HuH-7.5 (cell line): ENCODE measurements around the gene C5orf15.
"Not testable (repeated sequence)": the region's sequence is repeated elsewhere in the genome, so short reads cannot be mapped to it uniquely, and the experiment has no call there.

ENCODE experiments used
- DNase-seq: peaks from one replicate; pipeline ENCODE4 v3.0.0; 2011; ENCODE audit warnings: low spot score

C5orf15 gene

DNA sequence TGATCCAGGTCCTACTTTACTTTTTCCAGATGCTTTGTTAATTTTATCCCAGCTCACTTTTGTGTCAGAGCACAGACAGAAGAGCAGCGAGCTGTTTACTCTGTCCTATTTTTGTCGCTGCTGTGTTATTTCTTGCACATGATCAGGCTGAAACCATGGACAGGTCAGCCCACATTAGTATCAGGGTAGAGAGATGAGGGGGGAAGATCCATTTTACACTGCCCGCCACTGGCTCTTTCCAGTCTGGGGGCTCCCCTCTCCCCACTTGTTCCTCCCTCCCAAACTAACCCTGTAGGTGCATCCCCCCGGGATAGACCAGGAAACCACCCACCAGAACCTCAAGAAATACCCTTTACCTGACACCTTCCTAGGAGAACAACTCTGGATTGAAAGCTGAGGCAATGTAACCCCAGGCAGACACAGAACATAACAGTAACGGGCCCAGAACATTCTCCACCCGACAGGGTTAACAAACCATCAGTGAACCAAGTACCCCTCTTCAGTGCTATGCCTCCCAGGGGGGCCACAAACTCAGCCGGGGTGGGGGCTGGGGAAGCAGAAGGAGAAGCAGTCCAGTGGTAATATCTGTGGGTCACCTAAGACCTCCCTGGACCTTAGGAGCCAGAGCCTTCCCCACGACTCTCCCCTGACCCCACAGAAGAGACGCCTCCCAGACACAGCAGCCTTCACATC, 26.0 kb upstream of the C5orf15 start:
- DNase-seq = no peak

DNA sequence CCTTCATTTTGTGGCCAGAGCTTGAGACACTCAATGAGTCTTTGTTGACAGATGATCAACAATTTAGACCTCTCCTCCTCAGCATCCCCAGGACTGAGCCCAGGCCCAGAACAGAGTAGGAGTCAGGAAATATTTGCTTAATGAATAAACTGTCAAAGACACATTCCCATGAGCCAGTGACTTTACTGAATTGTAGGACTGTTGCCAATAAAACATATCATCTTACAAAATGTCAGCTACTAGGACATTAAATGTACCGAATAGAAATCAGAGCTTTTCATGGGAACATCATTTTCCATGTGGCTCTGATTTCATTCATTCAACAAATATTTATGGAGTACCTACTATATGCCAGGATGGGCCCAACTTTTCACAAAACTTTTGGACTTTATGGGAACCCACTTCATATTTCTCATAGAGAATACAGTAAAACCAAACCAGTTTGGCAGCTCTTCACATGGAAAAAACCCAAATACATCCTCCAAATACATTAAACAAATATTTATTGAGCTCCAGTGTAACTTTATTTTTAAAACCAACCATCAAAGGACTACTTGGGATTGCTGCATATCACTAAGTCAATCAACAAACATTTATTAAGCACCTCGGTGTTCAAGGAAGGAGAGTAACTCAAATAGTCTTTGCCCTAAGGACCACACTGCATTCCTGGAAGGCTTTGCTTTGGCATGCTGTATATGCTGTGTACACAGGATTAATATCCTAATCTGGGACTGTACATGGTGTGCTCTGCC, 24.9 kb upstream of the C5orf15 start:
- no peak for DNase-seq

DNA sequence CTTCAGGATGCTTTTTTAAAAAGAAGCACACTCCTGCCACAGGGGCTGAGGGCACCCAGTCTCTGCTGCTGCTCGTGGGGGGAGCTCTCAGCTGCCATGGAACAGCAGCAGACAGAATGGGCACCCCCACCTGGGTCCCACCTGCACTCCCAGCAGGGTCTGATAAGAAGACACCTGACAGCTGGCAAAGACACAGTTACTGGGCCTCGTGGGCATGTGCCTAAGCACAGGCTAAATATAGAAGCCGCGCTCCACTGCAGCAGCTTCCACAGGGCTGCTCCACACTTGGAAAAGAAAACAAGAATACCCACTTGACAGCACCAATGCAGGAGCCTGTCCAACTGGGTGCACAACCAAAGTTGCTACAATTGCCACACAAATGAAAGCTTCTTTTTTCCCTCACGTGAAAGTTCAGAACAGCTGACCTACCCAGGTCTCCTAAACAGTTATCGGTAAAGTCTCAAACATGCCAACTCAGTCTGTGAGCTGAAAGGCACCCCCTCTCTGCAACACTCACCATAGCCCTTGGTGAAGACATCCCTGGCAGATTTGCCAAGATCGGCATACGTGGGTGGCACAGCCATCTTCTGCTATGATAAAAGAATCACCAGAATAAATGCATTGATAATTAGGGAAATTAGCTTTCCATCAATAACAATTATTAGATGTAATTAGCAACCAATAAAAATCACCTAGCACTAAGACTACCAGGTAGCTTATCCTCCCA, 24.2 kb upstream of the C5orf15 start:
- DNase-seq = no peak

DNA sequence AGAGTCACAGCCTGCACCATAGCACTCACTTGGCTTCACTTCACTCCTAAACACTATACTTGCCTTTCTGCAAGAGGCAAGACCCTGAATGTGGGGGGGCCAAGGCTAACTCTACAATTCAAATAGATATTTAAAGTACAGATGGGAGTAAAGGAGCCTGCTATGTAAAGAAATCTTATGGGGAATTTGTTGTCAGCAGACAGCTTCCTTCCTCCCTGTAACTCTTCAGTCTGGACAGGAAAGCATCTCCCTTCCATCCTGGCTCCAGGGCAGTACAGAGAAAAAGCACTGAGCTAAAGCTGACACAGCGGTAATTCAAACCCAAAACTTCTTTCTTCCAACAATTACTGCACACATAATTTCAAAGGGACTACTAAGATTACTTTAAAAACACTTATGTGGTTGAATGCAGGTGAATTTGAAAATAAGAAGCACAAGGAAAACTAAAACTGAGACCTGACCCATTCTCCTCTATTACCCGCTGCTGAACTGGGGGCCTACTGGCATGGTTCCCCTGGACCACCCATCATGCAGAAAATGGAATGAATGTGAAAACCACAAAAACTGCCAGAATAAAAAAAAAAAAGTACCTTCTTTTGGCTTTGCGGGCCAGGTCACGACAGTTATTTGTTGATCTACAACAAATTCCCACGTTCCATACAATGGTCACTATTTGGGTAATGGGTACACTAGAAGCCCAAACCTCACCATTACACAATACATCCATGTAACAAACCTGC, 22.9 kb upstream of the C5orf15 start:
- no peak for DNase-seq

- no peak for DNase-seq
Observed at GRCh38 chr5:133990396-133990795, 22.0 kb upstream of the C5orf15 start.

DNA sequence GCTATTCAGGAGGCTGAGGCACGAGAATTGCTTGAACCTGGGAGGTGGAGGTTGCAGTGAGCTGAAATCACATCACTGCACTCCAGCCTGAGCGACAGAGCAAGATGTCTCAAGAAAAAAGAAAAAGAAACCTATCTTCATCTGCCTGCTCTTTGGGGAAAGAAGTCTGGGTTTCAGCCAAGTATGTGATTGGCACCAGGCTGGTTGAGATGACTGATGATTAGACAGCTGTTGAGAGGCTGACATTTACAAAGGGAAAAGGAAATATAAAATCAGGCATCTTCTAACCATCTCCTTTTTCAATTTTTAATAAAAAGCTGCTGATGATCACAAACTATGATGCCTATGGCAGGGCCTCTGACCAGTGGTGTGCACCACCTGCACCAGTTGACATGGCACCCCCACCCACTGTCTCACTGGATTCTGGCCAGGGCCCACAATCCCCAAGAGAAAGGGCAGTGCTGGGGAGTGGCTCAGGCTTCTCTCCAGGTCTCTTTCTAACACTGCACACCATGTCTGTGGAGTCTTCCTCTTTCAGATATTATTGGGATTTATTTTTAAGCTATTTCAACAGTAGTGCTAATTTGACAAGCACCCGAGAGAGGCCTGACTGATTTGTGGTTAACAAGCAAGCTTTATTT, 17.2 kb upstream of the C5orf15 start:
- no peak for DNase-seq

DNA sequence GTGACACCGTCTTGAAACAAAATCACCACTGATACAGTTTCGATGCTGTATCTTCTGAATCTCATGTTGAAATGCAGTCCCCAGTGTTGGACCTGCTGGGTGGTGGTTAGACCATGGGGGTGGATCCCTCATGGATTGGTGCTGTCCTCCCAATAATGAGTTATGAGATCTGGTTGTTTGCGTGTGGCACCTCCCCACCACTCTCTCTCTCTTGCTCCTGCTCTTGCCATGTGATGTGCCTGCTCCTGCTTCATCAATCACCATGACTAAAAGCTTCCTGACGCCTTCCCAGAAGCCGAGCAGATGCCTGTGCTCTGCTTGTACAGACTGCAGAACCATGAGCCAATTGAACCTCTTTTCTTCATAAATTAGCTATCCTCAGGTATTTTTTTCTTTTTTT, 15.2 kb upstream of the C5orf15 start:
- DNase-seq = no peak

DNA sequence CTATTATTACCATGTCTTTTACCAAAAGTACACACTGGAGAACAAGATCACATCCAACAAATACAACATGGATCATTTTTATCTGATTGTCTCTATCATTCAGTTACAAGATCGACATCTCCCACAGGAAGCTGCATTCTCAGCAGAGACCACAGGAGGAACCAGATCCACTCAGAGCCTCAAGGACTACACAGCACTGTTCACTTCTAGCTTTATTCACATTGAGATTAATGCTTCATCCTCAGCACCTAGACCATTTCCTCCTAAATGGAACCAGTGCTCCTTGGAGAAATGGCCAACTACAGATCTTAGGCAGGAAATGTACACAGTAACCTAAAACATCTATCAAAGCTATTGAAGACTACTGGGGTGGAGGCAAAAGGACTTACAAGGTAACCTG, 13.3 kb upstream of the C5orf15 start:
- no peak for DNase-seq

DNA sequence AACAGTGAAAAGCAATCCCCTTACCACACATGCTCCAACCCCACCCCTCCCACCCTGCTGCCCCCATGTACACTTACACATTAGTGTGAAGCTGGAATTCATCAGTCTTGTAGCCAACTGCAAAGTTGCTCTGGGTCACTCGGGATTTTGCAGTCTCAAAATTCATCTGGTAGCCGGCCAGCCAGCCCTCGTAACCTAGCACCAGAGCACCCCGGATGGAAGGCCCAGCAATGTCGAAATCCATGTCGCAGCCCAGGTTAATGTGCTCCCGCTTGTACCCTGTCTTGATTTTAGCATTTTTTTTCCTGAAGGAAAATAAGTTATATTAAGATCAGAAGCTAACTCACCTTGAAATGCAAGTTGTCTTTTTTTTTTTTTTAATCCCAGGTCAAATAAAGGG, 12.2 kb upstream of the C5orf15 start:
- no peak for DNase-seq

DNA sequence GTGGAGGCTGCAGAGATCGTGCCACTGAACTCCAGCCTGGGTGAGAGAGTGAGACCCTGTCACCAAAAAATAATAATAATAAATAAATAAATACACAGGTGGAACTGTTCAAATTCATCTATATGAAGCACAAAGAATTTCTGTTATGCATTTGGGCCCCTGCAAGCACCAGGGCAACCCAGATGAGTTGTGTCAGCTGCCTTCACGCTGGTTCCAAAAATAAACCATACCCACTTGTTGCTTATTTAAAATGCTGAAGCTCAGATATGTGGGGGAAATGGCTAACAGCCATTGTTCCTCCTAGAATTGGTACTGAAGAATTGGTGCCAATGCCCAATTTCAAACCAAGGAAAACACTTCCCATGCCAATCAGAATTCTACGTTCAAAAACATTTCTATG, 10.5 kb upstream of the C5orf15 start:
- DNase-seq = no peak

DNA sequence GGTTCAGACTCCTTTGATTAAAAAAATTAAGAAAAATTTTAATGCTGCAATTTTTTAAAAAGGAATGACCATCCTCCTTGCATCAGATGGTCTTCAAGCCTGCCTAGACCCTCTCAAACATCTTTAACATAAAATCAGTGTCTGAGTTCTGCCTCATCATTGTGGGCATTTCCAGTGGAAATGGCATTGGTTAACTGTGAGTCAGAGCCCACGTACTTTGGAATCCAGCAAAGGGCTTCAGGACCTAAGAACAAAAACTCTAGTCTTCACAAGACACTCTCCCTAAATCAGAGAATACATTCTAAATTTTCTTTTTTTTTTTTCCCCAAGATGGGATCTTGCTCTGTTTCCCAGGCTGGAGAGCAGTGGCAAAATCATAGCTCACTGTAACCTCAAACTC, 9.4 kb upstream of the C5orf15 start:
- no peak for DNase-seq

DNA sequence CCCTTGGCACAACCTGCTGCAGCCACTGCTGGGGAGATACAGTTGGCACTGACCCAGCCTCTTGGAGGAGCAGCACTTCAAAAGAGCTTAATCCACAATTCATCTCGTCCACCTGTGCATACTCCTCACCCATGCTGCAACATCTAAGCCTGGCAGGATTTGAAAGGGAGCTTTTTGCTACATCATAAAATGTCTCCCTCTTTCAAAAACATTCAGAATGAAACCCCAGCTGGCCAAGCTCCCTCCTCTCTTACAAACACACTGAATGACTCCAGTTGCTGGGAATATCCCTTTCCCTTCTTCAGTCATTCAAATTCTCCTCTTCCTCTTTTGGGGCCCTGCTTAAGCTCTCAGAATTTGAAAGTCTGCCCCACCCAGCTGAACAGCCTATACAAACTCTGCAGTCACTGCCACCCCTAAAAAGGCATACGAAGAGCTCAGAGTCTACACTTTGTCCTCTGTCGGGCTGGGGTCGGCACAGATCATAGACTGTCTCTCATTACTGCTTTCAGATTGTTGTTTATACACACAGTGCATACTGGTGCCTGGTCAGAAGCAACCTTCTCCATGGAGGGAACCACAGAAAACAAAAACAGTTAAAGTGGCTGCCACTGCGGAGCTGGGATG, 8.8 kb upstream of the C5orf15 start:
- DNase-seq = no peak

- not testable (repeated sequence) for DNase-seq
Observed at GRCh38 chr5:133975546-133975945, 7.1 kb upstream of the C5orf15 start.

DNA sequence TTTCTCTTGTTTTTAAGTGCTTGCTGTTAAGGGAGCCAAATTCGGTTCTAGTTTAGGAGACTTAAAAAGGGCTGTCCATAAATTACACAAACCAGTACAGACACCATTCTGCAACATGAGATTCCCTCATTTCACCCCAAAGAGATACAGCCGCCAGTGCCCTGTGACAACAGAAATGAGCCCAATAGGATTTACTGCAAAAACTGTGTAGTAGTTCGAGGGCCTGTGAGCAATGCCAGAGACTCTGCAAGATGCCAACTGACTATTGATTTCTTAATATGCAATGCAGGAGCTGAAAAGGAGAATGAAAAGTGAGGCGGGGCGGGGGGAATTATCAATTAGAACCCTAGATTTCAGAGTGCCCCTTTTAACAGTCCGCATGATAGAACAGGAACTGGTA, 5.7 kb upstream of the C5orf15 start:
- DNase-seq = no peak

GRCh38 chr5:133970325-133970909, 2.0 kb upstream of the C5orf15 start:
- no peak for DNase-seq

DNA sequence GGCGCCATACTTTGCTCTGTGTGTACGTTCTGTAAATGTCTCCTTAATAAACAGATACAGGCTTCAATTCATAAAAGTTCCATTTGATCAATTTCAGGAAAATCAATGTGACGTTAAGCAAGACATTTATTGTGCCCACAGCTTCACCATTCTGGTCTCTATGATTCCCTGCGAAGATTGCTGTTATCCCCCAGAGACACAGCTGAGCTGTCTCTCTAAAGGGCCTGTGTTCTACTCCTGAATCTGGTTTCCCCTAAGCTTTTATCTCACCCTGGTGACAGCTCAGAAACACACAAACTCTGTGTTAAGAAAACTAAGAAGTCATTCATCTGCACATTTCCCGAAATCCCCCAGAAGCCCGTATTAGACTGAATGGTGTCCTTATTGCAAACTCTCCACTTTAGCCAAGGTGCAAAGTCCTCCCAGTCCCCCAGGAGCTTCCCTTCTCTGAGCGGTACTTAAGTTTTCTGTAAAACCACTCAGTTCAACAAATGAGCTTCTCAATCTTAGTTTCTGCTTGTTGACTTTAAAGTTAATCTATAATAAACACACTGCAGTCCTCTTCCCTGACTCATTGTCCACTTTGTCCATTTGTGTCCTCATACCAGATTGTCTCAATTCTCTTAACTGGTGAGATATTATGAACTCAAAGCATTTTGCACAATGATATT, 1.4 kb upstream of the C5orf15 start:
- no peak for DNase-seq

GRCh38 chr5:133967698-133968203, 674 bp downstream of the C5orf15 start:
- no peak for DNase-seq

GRCh38 chr5:133967124-133967523, 1.3 kb downstream of the C5orf15 start:
- no peak for DNase-seq

GRCh38 chr5:133966090-133966489, 2.3 kb downstream of the C5orf15 start:
- DNase-seq = no peak

GRCh38 chr5:133963493-133964128, 4.8 kb downstream of the C5orf15 start:
- DNase-seq = no peak
